ENCODE results near the gene SKIL.

Gene SKIL

DNA sequence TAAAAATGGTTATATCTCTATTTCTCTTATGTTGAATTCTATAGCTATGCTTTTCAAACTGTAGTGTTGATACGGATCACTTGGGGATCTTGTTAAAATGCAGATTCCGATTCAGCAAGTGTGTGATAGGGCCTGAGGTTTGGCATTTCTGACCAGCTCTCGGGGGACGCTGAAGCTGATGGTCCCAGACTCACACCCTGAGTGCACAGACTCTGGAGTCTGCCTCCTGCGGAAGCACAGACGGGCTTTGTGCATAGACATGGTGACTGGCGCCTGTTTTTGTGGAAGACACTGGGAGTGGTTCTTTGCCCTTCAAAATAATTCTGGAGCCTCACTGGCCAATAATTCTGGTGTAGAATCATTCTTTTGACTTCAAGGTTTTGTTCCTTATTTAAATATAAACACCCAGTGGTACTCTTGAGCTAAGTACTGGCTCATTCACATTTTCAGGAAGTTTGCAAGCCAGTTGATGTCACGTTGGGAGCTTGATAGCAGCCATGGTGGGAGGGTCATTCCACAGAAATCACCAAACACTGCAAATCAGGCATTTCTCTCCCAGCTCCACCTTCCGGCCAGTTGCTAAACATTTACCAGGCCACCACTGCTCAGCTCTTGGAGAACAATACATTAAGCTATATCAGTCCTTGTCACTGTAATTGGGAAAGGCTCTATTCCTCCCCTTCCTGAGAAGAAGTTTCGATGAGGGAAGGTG, 80.3 kb downstream of the SKIL start:
- Histone ChIP-seq H3K9me3 (ENCODE audit: low read length) (no peaks in the 10 kb centered on the region), H3K79me2 (ENCODE audit: insufficient read depth, low read length) (no peaks in the 10 kb centered on the region), H3F3A (ENCODE audit: insufficient read depth, low read length) (no peaks in the 10 kb centered on the region), H3K27me3 (ENCODE audit: insufficient read depth, low read length) (peaks cover 10% of the 10 kb centered on the region; the same call in 1 of the 2 replicates), H3K27ac (ENCODE audit: low read depth, low read length, poor library complexity, severe bottlenecking) (no peak overlapping the region), H2AFZ (ENCODE audit: low read length) (no peak overlapping the region), H3K4me3 (ENCODE audit: low read depth, low read length, poor library complexity, severe bottlenecking) (no peak overlapping the region), H3K9ac (ENCODE audit: low read length) (no peak overlapping the region), H3K4me1 (ENCODE audit: insufficient read depth, low read length, severe bottlenecking) (no peaks in the 10 kb centered on the region), H3K4me2 (ENCODE audit: low read length) (no peak overlapping the region), H3K9me2 (ENCODE audit: low read depth, low read length) (no peaks in the 10 kb centered on the region), H3K36me3 (ENCODE audit: insufficient read depth, low read length) (no peaks in the 10 kb centered on the region), H4K20me1 (ENCODE audit: insufficient read depth, low read length) (no peaks in the 10 kb centered on the region)
- TF ChIP-seq EZH2 (IDR thresholded peaks at IDR 0.05; ENCODE audit: borderline replicate concordance, low read length) = no peak

DNA sequence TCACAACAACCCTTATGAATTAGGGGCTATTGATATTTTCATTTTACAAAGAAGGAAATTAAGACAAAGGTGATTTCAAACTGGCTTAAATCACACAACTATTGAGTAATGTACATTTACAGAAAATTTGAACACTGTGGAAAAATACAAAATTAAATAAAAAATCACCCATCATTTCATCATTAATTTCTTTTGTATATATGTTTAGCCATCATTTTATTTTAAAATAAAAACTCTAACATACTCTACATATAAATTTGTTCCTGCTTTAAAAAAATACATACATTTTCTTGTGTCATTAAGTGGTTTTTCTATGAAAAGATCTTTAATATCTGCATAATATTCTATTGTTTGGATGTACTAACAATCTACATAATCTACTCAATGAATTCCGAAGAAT, 81.3 kb downstream of the SKIL start:
- H3K9me2 ChIP-seq (ENCODE audit: low read depth, low read length) = no peaks in the 10 kb centered on the region
- no peak overlapping the region for H3K4me2 ChIP-seq (ENCODE audit: low read length)
- H3K9ac ChIP-seq (ENCODE audit: low read length) = no peak overlapping the region
- no peaks in the 10 kb centered on the region for H3K4me1 ChIP-seq (ENCODE audit: insufficient read depth, low read length, severe bottlenecking)
- H3K27me3 ChIP-seq (ENCODE audit: insufficient read depth, low read length) = peaks cover 10% of the 10 kb centered on the region; the same call in 1 of the 2 replicates
- H3K27ac ChIP-seq (ENCODE audit: low read depth, low read length, poor library complexity, severe bottlenecking) = no peak overlapping the region
- no peaks in the 10 kb centered on the region for H3F3A ChIP-seq (ENCODE audit: insufficient read depth, low read length)
- no peaks in the 10 kb centered on the region for H3K9me3 ChIP-seq (ENCODE audit: low read length)
- TF ChIP-seq, protein P1, sequence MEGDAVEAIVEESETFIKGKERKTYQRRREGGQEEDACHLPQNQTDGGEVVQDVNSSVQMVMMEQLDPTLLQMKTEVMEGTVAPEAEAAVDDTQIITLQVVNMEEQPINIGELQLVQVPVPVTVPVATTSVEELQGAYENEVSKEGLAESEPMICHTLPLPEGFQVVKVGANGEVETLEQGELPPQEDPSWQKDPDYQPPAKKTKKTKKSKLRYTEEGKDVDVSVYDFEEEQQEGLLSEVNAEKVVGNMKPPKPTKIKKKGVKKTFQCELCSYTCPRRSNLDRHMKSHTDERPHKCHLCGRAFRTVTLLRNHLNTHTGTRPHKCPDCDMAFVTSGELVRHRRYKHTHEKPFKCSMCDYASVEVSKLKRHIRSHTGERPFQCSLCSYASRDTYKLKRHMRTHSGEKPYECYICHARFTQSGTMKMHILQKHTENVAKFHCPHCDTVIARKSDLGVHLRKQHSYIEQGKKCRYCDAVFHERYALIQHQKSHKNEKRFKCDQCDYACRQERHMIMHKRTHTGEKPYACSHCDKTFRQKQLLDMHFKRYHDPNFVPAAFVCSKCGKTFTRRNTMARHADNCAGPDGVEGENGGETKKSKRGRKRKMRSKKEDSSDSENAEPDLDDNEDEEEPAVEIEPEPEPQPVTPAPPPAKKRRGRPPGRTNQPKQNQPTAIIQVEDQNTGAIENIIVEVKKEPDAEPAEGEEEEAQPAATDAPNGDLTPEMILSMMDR (IDR thresholded peaks at IDR 0.05; ENCODE audit: low read length) = no peak
- TF ChIP-seq EZH2 (IDR thresholded peaks at IDR 0.05; ENCODE audit: borderline replicate concordance, low read length) = no peak
- H2AFZ ChIP-seq (ENCODE audit: low read length) = no peak overlapping the region
- H3K36me3 ChIP-seq (ENCODE audit: insufficient read depth, low read length) = no peaks in the 10 kb centered on the region
- no peaks in the 10 kb centered on the region for H3K79me2 ChIP-seq (ENCODE audit: insufficient read depth, low read length)
- no peak overlapping the region for H3K4me3 ChIP-seq (ENCODE audit: low read depth, low read length, poor library complexity, severe bottlenecking)
- no peaks in the 10 kb centered on the region for H4K20me1 ChIP-seq (ENCODE audit: insufficient read depth, low read length)

- H3K4me3 ChIP-seq (ENCODE audit: low read depth, low read length, poor library complexity, severe bottlenecking) = no peak overlapping the region
- H3F3A ChIP-seq (ENCODE audit: insufficient read depth, low read length) = no peaks in the 10 kb centered on the region
- H3K27me3 ChIP-seq (ENCODE audit: insufficient read depth, low read length) = peaks cover 13% of the 10 kb centered on the region; the same call in 1 of the 2 replicates
- H3K9me2 ChIP-seq (ENCODE audit: low read depth, low read length) = no peaks in the 10 kb centered on the region
- H3K9me3 ChIP-seq (ENCODE audit: low read length) = no peaks in the 10 kb centered on the region
- no peak overlapping the region for H3K4me2 ChIP-seq (ENCODE audit: low read length)
- no peaks in the 10 kb centered on the region for H3K4me1 ChIP-seq (ENCODE audit: insufficient read depth, low read length, severe bottlenecking)
- no peak overlapping the region for H2AFZ ChIP-seq (ENCODE audit: low read length)
- no peaks in the 10 kb centered on the region for H4K20me1 ChIP-seq (ENCODE audit: insufficient read depth, low read length)
- H3K79me2 ChIP-seq (ENCODE audit: insufficient read depth, low read length) = no peaks in the 10 kb centered on the region
- H3K9ac ChIP-seq (ENCODE audit: low read length) = no peak overlapping the region
- TF ChIP-seq, protein P1 (IDR thresholded peaks at IDR 0.05; ENCODE audit: low read length) = no peak
- TF ChIP-seq EZH2 (IDR thresholded peaks at IDR 0.05; ENCODE audit: borderline replicate concordance, low read length) = no peak
- H3K27ac ChIP-seq (ENCODE audit: low read depth, low read length, poor library complexity, severe bottlenecking) = no peak overlapping the region
- no peaks in the 10 kb centered on the region for H3K36me3 ChIP-seq (ENCODE audit: insufficient read depth, low read length)
These were observed 82.8 kb downstream of the SKIL start for GRCh38 chr3:170440344-170440743.

DNA sequence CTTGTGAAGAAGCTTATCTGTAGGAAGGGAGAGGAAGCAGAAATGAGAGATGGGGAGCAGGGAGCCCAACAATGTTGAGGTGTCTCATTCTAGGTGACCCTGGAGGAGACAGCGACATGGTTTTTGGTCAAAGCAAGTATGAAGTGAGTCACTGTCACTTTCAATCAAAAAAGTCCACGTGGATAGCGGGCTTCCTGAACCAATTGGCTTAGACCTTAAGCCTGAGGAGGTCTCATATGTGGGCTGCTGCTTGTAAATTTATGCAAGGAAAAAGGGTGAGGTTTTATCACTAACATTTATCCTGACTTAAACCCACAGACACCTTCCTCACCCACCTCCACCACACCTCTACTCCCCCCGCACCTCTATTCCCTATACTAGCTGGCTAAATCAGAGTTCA, 83.9 kb downstream of the SKIL start:
- Histone ChIP-seq H3K27ac (ENCODE audit: low read depth, low read length, poor library complexity, severe bottlenecking) (no peak overlapping the region), H4K20me1 (ENCODE audit: insufficient read depth, low read length) (no peaks in the 10 kb centered on the region), H3K36me3 (ENCODE audit: insufficient read depth, low read length) (no peaks in the 10 kb centered on the region), H2AFZ (ENCODE audit: low read length) (no peak overlapping the region), H3K9ac (ENCODE audit: low read length) (no peak overlapping the region), H3F3A (ENCODE audit: insufficient read depth, low read length) (no peaks in the 10 kb centered on the region), H3K27me3 (ENCODE audit: insufficient read depth, low read length) (peaks cover 13% of the 10 kb centered on the region; the same call in 1 of the 2 replicates), H3K4me1 (ENCODE audit: insufficient read depth, low read length, severe bottlenecking) (no peaks in the 10 kb centered on the region), H3K79me2 (ENCODE audit: insufficient read depth, low read length) (no peaks in the 10 kb centered on the region), H3K4me3 (ENCODE audit: low read depth, low read length, poor library complexity, severe bottlenecking) (no peak overlapping the region), H3K9me2 (ENCODE audit: low read depth, low read length) (no peaks in the 10 kb centered on the region), H3K9me3 (ENCODE audit: low read length) (no peaks in the 10 kb centered on the region), H3K4me2 (ENCODE audit: low read length) (no peak overlapping the region)
- TF ChIP-seq, protein P1 (IDR thresholded peaks at IDR 0.05; ENCODE audit: low read length) = no peak
- no peak for TF ChIP-seq EZH2 (IDR thresholded peaks at IDR 0.05; ENCODE audit: borderline replicate concordance, low read length)

Data from OCI-LY1 (cell line).